ENCODE data around the gene AVPR2. TPM values are rescaled to one million over a fixed set of nuclear protein-coding genes. Genes with fewer than 3 reads are reported as not detected.

AVPR2 gene
- not detected for total RNA-seq

GRCh38 chrX:153903991-153904957 lies at the start of gene AVPR2:
TSS of gene AVPR2 (plus strand) at chrX:153904673. CDS start at chrX:153905146, 473 bp downstream.
- DNase-seq: no peak

- no peak for DNase-seq
These were observed 49.8 kb upstream of the AVPR2 start for GRCh38 chrX:153854702-153855101.

GRCh38 chrX:153857348-153857903 lies 47.0 kb upstream of the AVPR2 start:
- no peak for DNase-seq

- no peak for DNase-seq
These were observed 43.3 kb upstream of the AVPR2 start for GRCh38 chrX:153861151-153861550.

- DNase-seq: no peak
These were observed 42.7 kb upstream of the AVPR2 start for GRCh38 chrX:153861733-153862310.

GRCh38 chrX:153862369-153863250 lies 41.9 kb upstream of the AVPR2 start:
- no peak for DNase-seq

- no peak for DNase-seq
These were observed 41.1 kb upstream of the AVPR2 start for GRCh38 chrX:153863251-153863991.

- no peak for DNase-seq
These were observed 40.4 kb upstream of the AVPR2 start for GRCh38 chrX:153864101-153864500.

- DNase-seq: no peak
These were observed 39.7 kb upstream of the AVPR2 start for GRCh38 chrX:153864561-153865320.

GRCh38 chrX:153865321-153865580 lies 39.2 kb upstream of the AVPR2 start:
- no peak for DNase-seq

- no peak for DNase-seq
These were observed 38.8 kb upstream of the AVPR2 start for GRCh38 chrX:153865685-153866084.

- no peak for DNase-seq
These were observed 38.0 kb upstream of the AVPR2 start for GRCh38 chrX:153866302-153867019.

- DNase-seq: no peak
These were observed 37.3 kb upstream of the AVPR2 start for GRCh38 chrX:153867139-153867538.

- no peak for DNase-seq
These were observed 36.8 kb upstream of the AVPR2 start for GRCh38 chrX:153867671-153868070.

- DNase-seq: no peak
These were observed 35.6 kb upstream of the AVPR2 start for GRCh38 chrX:153868576-153869472.

GRCh38 chrX:153869473-153870287 lies 34.8 kb upstream of the AVPR2 start:
- no peak for DNase-seq

- DNase-seq: no peak
These were observed 34.2 kb upstream of the AVPR2 start for GRCh38 chrX:153870288-153870690.

GRCh38 chrX:153870791-153871360 lies 33.6 kb upstream of the AVPR2 start:
- DNase-seq: no peak

Measured in effector CD4-positive, alpha-beta T cell (primary cell).